CD4-positive, alpha-beta T cell treated with Interleukin-1 beta for 1 hour (primary cell): ENCODE results near the gene KRTAP10-1.
A peak's percentile ranks its signal among the peaks of the same experiment; 100 is the strongest.
"Not testable (repeated sequence)": the region's sequence is repeated elsewhere in the genome, so short reads cannot be mapped to it uniquely, and the experiment has no call there.

Source experiments
- DNase-seq, 2 donors: peaks; one replicate each; pipeline ENCODE4 v3.0.0-alpha.2; 2020 to 2022

The KRTAP10-1 gene, protein sequence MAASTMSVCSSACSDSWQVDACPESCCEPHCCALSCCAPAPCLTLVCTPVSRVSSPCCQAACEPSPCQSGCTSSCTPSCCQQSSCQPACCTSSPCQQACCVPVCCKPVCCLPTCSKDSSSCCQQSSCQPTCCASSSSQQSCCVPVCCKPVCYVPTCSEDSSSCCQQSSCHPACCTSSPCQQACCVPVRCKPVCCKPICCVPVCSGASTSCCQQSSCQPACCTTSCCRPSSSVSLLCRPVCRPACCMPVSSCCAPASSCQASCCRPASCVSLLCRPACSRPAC

DNA sequence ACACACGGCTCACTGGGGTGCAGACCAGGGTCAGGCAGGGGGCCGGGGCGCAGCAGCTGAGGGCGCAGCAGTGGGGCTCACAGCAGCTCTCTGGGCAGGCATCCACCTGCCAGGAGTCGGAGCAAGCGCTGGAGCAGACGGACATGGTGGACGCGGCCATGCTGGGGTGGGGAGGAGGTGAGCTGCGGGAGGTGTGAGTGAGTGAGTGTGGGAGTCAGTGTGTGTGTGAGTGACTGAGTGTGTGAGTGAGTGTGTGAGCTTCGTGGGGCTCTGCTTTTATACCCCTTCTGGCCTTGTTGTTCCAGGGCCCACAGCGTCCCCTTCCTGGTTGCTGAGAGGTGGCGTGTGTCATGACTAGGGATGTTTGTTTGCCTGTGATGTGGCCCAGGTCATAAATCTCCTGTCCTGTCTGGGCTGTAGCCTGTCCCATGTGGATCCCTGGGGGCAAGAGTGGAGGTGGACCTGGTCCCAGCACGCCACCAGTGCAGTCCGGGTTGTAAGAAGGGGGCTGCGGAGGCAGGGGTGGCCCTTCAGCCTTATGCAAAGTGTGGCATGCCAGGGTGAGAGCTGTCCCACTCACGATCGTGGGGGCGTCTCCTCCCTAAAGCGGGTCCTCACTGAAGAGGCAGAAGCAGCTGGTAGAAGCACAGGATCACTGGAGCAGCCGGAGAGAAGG lies at the start of gene KRTAP10-1:
TSS of gene KRTAP10-1 (minus strand) at position 205 of the 676 bp plus-strand sequence. CDS start at position 160, 45 bp downstream.
- no peak for DNase-seq

DNA sequence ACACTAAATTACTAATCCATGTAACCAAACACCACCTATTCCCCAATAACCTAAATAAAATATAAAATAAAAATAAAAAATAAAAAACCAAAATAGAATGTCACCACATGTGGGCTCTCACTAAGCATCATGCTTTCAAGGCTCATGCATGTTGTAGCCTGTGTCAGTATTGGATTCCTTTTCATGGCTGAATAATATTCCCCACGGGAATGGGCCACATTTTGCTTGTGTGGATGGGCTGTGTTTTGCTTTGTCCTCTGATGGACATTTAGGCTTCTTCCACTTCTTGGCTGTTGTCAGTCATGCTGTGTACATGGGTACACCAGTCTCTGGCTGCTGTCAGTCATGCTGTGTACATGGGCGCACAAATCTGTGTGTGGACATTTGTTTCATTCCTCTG lies 49.1 kb upstream of the KRTAP10-1 start:
- DNase-seq, result no peak

DNA sequence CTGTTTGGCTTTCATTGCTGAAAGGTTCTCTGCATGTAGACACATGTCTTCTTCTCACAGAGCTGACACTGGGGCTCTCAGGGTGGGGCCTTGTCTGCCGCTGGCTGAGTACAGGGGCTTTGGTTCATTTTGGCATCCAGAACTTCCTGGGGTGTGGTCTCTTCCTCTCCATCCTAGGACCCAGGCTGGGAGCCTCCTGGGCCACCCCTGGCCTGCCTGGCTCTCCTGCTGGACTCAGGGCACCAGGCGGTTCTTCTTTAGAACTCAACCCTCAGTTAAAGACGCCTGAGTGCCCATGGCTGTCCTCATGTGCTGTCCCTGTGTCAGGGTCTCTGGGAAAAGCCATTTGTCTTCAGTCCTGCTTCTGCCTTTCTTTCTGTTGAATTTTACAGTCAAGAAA lies 45.9 kb upstream of the KRTAP10-1 start:
- no peak for DNase-seq

DNA sequence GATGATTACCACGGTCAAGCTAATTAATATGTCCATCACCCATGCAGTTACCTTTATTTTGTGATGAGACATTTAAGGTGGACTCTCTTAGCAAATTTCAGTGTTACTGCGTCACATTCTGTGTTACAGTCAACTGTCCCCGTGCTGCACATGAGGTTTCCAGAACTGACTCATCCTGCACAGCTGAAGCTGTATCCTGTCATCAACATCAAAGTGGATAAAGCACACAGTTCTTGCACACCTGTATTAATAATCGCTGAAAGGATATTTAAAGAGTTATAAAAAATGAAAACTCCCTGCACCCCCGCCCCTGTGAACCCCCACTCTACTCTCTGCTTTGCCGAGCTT lies 43.8 kb upstream of the KRTAP10-1 start:
- peak in 1 of 2 donors; percentile 26 for DNase-seq

DNA sequence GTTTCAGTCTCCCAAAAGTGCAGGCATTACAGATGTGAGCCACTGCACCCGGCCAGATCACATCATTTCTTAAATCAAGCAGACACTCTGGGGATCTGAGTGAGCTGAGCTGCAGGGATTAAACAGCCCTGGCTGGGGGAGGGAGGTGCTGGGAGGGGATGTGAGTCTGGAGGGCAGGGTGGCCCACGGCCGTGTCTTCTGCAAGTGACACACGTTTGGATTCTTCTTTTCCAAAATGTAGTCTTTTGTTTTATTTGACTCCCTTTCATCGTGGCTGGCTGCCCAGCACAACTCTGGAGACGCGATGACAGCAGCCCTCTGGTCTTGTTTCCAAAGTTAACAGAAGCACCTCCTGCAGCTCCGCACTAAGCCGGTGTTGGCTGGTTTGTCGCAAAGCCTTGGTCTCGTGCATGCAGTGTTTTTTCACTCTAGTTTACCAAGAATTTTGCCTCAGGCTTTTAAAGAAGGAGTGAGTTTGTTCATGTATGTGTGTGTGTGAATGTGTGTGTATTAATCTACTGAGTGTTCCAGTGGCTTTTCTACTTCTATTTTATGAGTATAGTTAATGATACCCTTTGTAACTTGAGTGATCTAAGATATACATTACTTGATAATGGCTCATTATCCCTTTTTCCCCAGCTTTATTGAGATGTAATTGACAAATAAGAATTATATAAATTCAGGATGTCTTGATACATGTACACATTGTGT lies 43.2 kb upstream of the KRTAP10-1 start:
- DNase-seq, result no peak

DNA sequence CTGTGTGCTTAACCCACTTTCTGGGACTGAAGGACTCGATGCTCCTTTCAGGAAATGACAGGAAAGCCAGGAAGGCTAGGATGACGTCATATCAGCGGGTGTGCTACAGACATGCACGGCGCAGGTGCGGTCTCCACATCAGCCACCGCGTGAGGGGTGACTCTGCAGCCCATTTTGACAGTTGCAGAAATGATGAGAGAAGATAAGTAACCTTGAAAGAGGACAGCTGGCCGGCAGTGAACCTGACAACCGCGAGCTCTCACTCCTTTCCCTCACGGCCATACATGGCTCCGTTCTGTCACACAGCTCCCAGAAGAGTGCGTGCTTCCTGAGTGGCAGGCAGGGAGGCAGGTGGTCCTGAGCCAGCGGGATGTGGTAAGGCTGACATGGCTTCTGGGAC lies 42.1 kb upstream of the KRTAP10-1 start:
- no peak for DNase-seq

DNA sequence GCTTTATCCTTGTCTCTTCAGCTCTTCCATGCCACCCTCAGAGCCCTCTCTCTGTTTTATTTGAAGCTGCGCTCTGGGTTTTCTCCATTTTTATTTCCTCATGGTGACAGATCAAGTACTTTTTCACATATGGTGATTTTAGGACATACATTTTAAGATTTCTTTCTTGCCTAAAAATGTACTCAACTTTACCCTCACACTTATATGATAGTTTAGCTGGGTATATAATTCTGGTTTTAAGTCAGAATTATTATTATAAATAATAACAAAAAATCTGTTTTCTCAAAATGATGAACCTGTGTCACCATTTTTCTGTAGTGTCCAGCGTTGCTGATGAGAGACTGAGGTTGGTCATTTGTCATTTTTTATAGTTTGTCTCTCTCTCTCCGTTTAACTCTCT lies 41.2 kb upstream of the KRTAP10-1 start:
- no peak for DNase-seq

DNA sequence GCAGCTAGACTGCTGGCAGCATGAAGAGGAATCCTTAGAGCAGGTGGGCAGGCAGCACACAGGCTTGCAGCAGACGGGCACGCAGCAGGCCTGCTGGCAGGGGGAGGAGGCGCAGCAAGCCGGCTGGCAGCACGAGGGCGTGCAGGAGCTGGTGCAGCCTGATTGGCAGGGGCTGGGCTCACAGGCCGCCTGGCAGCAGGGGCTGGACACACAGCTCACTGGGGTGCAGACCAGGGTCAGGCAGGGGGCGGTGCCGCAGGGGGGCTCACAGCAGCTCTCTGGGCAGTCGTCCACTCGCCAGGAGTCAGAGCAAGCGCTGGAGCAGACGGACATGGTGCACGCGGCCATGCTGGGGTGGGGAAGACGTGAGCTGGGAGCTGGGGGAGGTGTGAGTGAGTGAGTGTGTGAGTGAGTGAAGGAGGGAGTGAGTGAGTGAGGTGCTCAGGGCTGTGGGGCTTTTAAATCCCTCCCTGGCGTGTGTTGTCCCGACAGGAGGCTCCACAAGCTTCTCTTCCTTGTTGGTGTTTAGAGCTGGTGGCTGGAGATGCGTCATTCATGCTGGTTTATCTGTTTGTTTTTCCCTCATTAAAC lies 40.3 kb upstream of the KRTAP10-1 start, which contains the start of gene KRTAP10-5:
TSS of gene KRTAP10-5 (minus strand) at position 374 of the 591 bp plus-strand sequence. CDS start at position 348, 26 bp downstream.
- not testable (repeated sequence) for DNase-seq

DNA sequence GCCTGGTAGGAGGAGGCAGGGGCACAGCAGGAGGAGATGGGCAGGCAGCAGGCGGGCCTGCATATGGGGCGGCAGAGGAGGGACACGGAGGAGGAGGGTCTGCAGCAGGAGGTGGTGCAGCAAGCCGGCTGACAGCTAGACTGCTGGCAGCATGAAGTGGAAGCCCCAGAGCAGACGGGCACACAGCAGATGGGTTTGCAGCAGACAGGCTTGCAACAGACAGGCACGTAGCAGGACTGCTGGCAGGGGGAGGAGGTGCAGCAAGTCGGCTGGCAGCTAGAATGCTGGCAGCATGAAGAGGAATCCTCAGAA lies 39.8 kb upstream of the KRTAP10-1 start:
- DNase-seq, result no peak

DNA sequence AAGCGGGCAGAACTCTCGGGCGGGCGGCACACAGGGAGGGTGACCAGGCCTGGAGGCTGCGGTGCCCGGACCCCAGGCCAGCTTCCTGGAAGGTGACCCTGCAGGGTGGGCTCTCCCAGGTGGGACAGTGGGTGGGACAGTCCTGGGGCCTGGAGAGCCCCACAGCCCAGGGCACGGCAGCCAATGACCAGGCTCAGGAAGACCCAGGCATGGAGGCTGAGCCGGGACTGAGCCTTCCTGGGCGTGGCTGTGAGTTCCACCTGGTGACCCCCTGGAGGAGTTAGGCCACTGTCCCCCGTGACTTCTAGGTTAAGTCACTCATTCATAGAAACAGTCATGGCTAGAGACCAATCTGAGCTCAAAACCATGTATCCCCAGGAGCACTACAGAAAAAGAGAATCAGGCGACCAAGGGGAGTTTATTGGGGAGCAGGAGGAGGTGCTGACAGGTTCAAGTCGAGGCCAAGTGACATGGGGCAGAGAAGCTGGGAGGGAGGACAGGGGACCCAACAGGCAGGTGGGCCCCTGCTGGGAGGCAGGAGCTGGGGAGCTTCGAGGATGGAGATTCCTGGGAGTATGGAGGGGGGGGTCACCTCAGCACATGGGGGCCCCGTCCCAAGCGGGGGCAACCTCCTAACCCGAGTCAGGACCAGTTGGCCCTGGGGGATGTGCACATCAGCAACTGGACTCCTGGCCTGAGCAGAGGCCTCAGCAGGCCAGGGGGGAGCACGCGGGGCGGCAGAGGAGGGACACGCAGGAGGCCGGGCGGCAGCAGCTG lies 39.2 kb upstream of the KRTAP10-1 start:
- DNase-seq, result no peak

DNA sequence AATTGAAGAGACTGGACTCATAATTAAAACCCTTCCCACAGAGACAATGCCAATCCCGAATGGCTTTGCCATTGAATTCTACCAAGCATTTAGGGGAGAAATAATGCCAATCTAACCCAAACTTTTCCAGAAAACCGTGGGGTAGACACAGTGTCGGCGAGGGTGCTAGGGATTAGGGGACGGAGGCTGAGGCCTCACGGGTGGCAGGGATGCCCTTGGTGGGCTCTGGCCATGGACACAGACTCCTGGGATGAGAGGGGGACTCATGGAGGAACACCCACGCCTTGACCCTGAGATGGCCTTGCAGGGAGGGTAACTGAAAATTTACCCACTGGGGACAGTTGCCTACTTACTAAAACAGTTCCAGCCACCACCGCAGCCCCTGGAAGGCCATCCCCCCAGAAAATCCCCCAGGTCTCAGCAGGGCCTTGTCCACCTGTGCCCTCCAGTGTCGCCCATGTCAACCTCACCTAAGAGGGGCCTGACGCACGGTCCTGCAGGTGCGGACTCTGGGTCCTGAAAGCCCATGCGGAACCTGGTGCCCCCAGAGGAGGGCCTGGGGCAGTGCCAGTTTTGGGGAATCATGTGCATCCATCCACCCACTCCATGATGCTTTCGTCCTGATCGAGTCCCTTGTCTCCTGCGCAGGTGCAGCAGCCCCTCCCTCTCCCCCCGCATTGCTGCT lies 38.5 kb upstream of the KRTAP10-1 start:
- DNase-seq, result no peak

DNA sequence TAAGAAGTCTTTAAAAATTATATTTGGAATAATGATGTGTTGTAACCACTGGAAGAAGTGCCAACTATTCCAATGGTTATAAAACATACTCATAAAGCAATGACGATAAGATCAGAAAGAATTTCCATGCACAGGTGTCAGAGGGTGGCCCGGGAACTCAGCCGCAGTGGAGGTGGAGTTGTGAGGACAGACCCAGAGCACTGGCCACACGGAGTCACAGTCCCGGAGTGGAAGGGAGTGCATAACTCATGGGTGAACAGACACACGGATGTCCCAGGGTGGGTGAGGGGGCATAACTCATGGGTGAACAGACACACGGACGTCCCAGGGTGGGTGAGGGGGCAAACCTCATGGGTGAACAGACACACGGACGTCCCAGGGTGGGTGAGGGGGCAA lies 36.0 kb upstream of the KRTAP10-1 start:
- DNase-seq, result no peak

DNA sequence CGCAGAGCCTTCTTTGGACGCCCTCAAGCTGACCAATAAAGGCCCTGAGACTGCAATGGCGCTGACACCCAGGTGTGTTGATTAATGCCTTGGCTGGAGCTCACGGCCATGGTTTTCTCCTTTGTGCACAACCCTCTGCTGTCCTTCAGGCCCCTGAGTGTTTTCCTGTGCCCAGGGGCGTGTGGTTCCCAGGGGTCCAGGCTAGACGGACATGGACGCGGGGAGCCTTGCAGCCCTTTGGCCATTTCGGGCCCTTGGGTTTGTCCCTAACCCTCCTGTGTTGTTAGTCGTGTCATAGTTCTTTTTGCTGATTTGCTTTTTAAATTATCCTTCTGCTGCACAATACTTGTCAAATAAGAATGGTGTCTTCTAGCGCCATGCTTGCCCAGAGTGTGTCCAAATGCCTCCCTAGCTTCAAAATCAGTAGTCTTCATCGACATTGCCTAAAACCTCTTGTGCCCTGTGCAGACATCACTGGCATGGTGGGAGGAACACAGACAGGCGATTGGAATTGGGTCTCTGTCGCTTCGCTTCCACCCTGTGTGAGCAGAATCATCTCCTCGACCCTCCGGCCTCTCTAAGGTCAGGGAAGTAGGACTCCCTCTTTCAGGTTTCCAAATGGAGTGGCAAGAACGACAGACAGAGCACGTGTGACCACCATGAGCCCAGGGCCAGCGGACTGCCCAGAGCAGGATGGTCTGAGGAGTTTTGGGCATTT lies 35.5 kb upstream of the KRTAP10-1 start:
- DNase-seq, result no peak

DNA sequence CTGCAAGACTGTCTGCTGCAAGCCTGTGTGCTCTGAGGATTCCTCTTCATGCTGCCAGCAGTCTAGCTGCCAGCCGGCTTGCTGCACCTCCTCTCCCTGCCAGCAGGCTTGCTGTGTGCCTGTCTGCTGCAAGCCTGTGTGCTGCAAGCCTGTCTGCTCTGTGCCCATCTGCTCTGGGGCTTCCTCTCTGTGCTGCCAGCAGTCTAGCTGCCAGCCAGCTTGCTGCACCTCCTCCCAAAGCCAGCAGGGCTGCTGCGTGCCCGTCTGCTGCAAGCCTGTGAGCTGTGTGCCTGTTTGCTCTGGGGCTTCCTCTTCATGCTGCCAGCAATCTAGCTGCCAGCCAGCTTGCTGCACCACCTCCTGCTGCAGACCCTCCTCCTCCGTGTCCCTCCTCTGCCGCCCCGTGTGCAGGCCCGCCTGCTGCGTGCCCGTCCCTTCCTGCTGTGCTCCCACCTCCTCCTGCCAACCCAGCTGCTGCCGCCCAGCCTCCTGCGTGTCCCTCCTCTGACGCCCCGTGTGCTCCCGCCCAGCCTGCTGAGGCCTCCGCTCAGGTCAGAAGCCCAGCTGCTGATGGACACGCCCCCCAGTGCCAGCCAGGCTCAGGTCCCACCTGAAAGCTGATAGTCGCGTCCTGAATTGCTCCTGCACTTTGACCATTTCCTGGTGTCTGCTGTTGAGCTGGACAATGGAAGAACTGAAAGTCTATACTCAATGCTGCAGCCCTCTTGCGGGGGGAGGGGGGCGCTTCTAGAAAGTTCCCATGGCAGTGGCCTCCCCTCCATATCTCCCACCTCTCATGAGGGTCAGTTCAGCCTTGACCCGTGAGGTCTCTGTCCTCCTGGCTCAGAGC lies 34.7 kb upstream of the KRTAP10-1 start:
- DNase-seq, result no peak

DNA sequence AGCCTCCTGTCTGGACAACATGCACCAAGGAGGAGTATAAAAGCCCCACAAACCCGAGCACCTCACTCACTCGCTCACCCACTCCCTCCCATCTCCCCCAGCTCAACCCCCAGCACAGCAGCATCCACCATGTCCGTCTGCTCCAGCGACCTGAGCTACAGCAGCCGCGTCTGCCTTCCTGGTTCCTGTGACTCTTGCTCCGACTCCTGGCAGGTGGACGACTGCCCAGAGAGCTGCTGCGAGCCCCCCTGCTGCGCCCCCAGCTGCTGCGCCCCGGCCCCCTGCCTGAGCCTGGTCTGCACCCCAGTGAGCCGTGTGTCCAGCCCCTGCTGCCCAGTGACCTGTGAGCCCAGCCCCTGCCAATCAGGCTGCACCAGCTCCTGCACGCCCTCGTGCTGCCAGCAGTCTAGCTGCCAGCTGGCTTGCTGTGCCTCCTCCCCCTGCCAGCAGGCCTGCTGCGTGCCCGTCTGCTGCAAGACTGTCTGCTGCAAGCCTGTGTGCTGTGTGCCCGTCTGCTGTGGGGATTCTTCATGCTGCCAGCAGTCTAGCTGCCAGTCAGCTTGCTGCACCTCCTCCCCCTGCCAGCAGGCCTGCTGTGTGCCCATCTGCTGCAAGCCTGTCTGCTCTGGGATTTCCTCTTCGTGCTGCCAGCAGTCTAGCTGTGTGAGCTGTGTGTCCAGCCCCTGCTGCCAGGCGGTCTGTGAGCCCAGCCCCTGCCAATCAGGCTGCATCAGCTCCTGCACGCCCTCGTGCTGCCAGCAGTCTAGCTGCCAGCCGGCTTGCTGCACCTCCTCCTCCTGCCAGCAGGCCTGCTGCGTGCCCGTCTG lies 33.8 kb upstream of the KRTAP10-1 start, which contains the start of gene KRTAP10-4:
TSS of gene KRTAP10-4 (plus strand) at position 100 of the 827 bp plus-strand sequence. CDS start at position 130, 30 bp downstream.
- DNase-seq, result not testable (repeated sequence)

DNA sequence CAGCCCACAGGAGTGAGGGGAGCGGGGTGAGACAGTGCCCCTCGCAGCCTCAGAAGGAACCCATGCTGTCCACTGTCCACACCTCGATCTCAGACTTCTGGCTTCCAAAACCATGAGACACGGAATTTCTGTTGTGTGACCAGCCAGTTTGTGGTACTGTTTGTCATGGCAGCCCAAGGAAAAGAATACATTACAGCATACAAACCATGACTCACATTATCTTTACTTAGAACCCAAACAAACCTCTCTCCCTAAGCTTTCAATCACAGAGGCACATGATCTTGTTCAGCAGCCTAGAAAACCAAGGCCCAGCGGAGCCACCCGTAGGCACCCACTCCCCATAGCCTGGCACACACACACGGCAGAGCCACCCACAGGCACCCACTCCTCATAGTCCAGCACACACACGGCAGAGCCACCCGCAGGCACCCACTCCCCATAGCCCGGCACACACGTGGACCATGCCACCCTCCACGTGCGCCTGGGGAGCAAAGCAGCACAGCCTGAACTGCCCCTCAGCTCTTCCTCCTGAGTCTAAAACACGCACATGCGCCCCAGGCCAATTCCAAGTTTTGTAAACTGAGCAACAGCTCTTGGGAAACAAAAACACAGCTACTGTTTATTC lies 33.1 kb upstream of the KRTAP10-1 start:
- DNase-seq, result no peak

DNA sequence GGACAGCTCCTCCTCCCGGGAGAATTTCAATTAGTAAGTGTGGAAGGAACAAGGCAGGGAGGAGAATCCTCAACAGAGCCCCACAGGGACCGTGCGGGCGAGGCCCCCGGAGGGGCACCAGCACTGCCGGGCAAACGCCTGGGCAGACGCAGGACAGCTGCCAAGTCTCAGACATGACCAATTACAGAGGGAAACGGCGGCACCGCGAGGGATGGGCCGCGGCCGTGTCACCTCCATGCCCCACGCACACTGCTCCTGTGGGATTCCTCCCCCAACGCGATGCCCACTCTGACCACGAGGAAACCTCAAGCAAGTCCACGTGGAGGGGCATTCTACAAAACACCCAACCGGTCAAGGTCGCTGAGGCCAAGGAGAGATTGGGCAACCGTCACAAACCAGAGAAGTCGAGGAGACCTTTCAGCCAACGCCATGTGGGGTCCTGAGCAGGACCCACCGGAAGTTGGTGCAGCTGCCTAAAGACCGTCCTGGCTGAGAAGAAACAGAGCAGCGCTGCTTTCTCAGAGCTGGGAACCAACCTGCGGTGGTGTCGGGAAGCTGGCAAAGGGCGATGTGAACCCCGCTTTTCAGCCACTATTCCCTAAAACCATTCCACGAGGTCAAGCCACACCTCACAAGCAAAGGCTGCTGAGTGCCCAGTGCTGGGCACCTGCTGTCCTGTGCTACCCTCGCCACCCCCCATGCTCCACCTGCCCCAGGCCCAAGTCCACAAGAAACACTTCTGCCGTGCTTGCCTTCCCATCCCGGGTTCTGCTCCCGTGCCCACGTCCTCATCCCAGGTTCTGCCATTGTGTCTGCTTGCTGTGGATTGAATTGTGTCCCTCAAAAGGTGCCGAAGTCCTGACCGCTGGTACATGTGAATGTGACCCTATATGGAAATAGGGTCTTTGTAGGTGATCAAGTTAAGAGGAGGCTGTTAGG lies 32.1 kb upstream of the KRTAP10-1 start:
- no peak for DNase-seq

DNA sequence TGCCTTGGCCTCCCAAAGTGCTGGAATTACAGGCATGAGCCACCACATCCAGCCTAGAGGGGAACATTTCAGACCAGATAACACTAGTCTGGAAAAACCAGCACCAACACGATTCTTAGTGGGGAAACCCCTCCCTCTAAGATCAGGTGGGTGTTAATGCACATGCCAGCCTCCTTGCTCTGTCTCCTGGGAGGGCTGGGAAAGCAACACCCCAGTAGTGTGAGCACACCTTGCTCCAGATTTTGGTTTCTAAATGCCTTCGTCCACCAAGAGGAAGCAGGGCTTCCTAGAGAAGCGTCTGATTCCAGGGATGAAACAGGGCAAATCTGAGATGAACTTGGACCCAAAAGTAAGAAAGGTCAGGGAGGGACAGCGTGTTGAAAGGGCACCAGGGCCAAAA lies 31.3 kb upstream of the KRTAP10-1 start:
- DNase-seq, result no peak
